Endothelial cell of umbilical vein (primary cell): ENCODE measurements around the gene SUMO4. TPM values are rescaled to one million over a fixed set of nuclear protein-coding genes. Genes with fewer than 3 reads are reported as not detected.

ENCODE experiments used
- BruUV-seq: library from RNA; stranded (reverse); fragments of 400-500 nt; replicated peaks from 2 replicates; lab custom pipeline; 2021; lab: Mats Ljungman, UMichigan
- CTCF ChIA-PET: fragments of 300-600, 350-600 bp; sonication (Branson Sonifier 250); formaldehyde crosslinking; loops from one replicate; lab custom pipeline; 2021; ENCODE audit warnings: antibody characterized with exemption, inconsistent platforms; lab: Charles Lee
- POLR2A ChIA-PET: fragments of 300-600, 350-600 bp; sonication (Branson Sonifier 250); formaldehyde crosslinking; loops from one replicate; lab custom pipeline; 2021; ENCODE audit warnings: antibody characterized with exemption, inconsistent platforms; lab: Charles Lee
- DNase-seq: peaks from one replicate; pipeline ENCODE4 v3.0.0-alpha.2; 2011; ENCODE audit warnings: low read depth, low spot score
- FAIRE-seq: peaks from 2 replicates; lab custom pipeline; 2011; peaks lifted over from hg19 to GRCh38; lab: Jason Lieb, UNC
- H2AFZ ChIP-seq: 2 replicates; pipeline ENCODE4 v1.6.0; 2012; ENCODE audit warnings: low read depth, low read length, control low read depth, inconsistent platforms
- H3K27ac ChIP-seq: 2 replicates; pipeline ENCODE4 v1.5.1; 2011; ENCODE audit warnings: low read depth, mild to moderate bottlenecking, control low read depth, low read length, moderate library complexity; ENCODE audit not compliant: insufficient read depth
- H3K27me3 ChIP-seq, 2 experiments: 2 replicates each; pipeline versions ENCODE4 v1.6.0 to v1.6.1; 2011; ENCODE audit warnings: low read length in 2 of 2, mixed read lengths in 1 of 2; ENCODE audit not compliant: control insufficient read depth in 2 of 2, insufficient read depth in 2 of 2
- H3K36me3 ChIP-seq, 2 experiments: 2 replicates in 1 of 2; 3 replicates in 1 of 2; pipeline ENCODE4 v1.5.1; 2011; ENCODE audit warnings: low read length in 2 of 2, mild to moderate bottlenecking in 1 of 2, moderate library complexity in 1 of 2; ENCODE audit not compliant: control insufficient read depth in 2 of 2, insufficient read depth in 2 of 2; ENCODE audit errors: extremely low read depth in 1 of 2
- H3K4me1 ChIP-seq: 3 replicates; pipeline ENCODE4 v1.5.1; 2011; ENCODE audit warnings: mild to moderate bottlenecking, low read length; ENCODE audit not compliant: control insufficient read depth, insufficient read depth; ENCODE audit errors: extremely low read depth
- H3K4me2 ChIP-seq: 2 replicates; pipeline ENCODE4 v1.6.1; 2011; ENCODE audit warnings: low read length, control low read depth, mixed read lengths; ENCODE audit not compliant: insufficient read depth
- H3K4me3 ChIP-seq, 3 experiments: fragments of 200-600 bp in 1 of 3; sonication (generic), shearing (Covaris generic) in 1 of 3; replicated peaks in 1 of 3; 2 replicates each; pipeline ENCODE4 v1.5.1; 2011 to 2016; ENCODE audit warnings: control low read depth in 3 of 3, low read length in 3 of 3, mild to moderate bottlenecking in 2 of 3, inconsistent platforms in 1 of 3, low read depth in 1 of 3, moderate library complexity in 1 of 3; ENCODE audit not compliant: insufficient read depth in 1 of 3
- H3K79me2 ChIP-seq: 2 replicates; pipeline ENCODE4 v1.6.0; 2012; ENCODE audit warnings: low read length, inconsistent platforms; ENCODE audit not compliant: control insufficient read depth, insufficient read depth
- H3K9ac ChIP-seq: replicated peaks from 2 replicates; pipeline ENCODE3; 2011; ENCODE audit warnings: low read length, control low read depth; ENCODE audit not compliant: insufficient read depth; ENCODE audit errors: extremely low read depth
- H3K9me1 ChIP-seq: replicated peaks from 3 replicates; pipeline ENCODE4 v1.6.0; 2011; ENCODE audit warnings: mild to moderate bottlenecking, low read length; ENCODE audit not compliant: control insufficient read depth, insufficient read depth; ENCODE audit errors: extremely low read depth
- H3K9me3 ChIP-seq: replicated peaks from 2 replicates; pipeline ENCODE4 v1.5.1; 2012; ENCODE audit warnings: low read length, inconsistent platforms; ENCODE audit not compliant: control insufficient read depth, insufficient read depth
- H4K20me1 ChIP-seq: replicated peaks from 2 replicates; pipeline ENCODE3; 2011; ENCODE audit warnings: mild to moderate bottlenecking, low read length; ENCODE audit not compliant: control insufficient read depth, insufficient read depth; ENCODE audit errors: extremely low read depth
- EZH2 ChIP-seq: IDR thresholded peaks from 2 replicates; pipeline ENCODE4 v1.6.1; 2012; ENCODE audit warnings: borderline replicate concordance, low read depth, mild to moderate bottlenecking, moderate library complexity, low read length, inconsistent platforms; ENCODE audit not compliant: severe bottlenecking
- FOS ChIP-seq: IDR thresholded peaks from 2 replicates; pipeline ENCODE4 v1.6.1; 2011; ENCODE audit warnings: mild to moderate bottlenecking, low read length, moderate library complexity, borderline replicate concordance; ENCODE audit not compliant: insufficient read depth
- GATA2 ChIP-seq: IDR thresholded peaks from 2 replicates; pipeline ENCODE4 v1.7.0; 2011; ENCODE audit warnings: low read depth, mild to moderate bottlenecking, moderate library complexity, mixed read lengths, low read length; ENCODE audit not compliant: insufficient read length, insufficient read depth
- JUN ChIP-seq: IDR thresholded peaks from 2 replicates; pipeline ENCODE4 v1.6.1; 2011; ENCODE audit warnings: borderline replicate concordance, low read depth; ENCODE audit not compliant: insufficient read length, insufficient read depth
- MYC ChIP-seq: IDR thresholded peaks from one replicate; pipeline ENCODE4 v1.6.1; 2011; ENCODE audit warnings: mild to moderate bottlenecking, low read depth, low read length
- POLR2A ChIP-seq: IDR thresholded peaks from 2 replicates; pipeline ENCODE4 v1.6.1; 2012; ENCODE audit warnings: low read depth, mild to moderate bottlenecking, control low read depth, low read length
- POLR2AphosphoS5 ChIP-seq: IDR thresholded peaks from 2 replicates; pipeline ENCODE4 v1.6.1; 2012; ENCODE audit warnings: low read depth, mild to moderate bottlenecking, control low read depth, low read length, moderate library complexity; ENCODE audit not compliant: insufficient read depth
- dilution Hi-C: fragments of 300-500 bp; cut with MboI; formaldehyde crosslinking; loops from one replicate; pipeline ENCODE4 v1.15.0; 2019; ENCODE audit warnings: low sequenced_read_pairs; ENCODE audit not compliant: extremely low pct_ligation_motif_present
- intact Hi-C: fragments of 100-400 bp; cut with micrococcal nuclease; formaldehyde crosslinking; loops from one replicate; pipeline ENCODE4 v1.10.0; 2022
- polyA plus RNA-seq, 4 experiments: library from polyadenylated mRNA; depleted of rRNA in 3 of 4; stranded (reverse) in 3 of 4; unstranded in 1 of 4; fragments of >200 nt; gene quantifications; 2 replicates each; pipeline versions ENCODE4 v1.2.1 to v1.2.3, GENCODE V29; 2011 to 2012; ENCODE audit warnings: missing spikeins in 1 of 4
- total RNA-seq: library from RNA; stranded (reverse); gene quantifications from 2 replicates; pipeline ENCODE4 v1.2.3, GENCODE V29; 2021
- TF ChIP-seq, protein P1 (sequence below): IDR thresholded peaks from 2 replicates; pipeline ENCODE4 v1.6.1; 2011; ENCODE audit not compliant: insufficient read depth, insufficient read length
- TF ChIP-seq, protein P2 (sequence below), 2 donors: IDR thresholded peaks; 1 replicate in 1 of 2; 2 replicates in 1 of 2; pipeline ENCODE4 v1.5.1; 2011; ENCODE audit warnings: low read length in 2 of 2, mild to moderate bottlenecking in 2 of 2, moderate library complexity in 2 of 2, control low read depth in 1 of 2, inconsistent platforms in 1 of 2, low read depth in 1 of 2; ENCODE audit not compliant: insufficient read depth in 1 of 2; ENCODE audit errors: extremely low read depth in 1 of 2

The SUMO4 gene
- total and polyA plus RNA-seq, 2 donors (not counting 3 experiments of a cell fraction or from before 2014, with no cell fraction given), result 0.10 to 2.6 TPM

DNA sequence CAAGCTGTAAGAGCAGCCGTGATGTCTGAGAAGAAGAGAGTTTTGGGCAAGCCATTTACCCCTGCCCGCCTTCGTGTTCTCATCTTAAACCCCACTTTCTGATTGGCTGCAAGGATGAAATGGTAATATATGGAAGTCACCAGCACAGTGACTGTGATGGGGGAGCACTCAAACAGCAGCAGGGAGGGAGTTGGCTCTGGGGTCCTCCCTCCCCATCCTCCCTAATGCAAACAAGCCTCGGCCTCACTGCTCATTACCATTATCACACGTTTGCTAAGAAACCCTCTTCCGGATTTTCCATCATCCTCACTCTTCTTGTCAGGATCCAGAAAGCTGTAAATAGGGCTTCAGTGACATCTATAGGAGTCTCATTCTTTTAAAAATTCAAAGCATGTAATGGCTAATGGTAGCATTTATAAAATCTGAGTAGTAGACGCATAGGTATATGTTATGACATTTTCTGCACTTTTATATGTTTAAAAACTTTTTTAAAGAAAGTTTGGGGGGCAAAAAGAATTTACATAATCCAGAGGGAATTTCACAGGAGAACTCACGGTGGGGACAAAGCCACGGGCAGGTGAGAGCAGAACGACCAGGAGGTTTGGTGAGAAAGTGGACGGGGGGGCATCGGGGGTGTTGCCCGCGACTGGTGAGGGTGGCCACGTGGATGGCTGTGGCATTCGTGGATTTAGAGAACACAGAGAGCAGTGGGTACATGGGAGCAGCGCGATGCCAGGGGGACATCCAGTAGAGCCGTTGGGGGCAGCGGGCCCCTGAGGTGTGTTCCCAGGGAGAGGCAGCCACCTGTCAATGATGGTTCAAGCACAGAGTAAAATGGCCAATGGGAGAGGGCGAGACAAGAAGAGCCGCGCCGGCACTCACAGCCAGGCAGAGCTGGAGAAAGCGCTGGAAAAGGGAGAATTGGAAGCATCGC is 29.6 kb downstream of the SUMO4 start:
- CTCF ChIA-PET, result interaction anchor here (0.6 to 7.3 kb wide), 7 partner anchors 11 to 402 kb away, joined by 3 to 204 read pairs (median 15); no protein-coding TSS in a partner anchor
- DNase-seq (no peak), FAIRE-seq (no peak)
- no peaks in the 10 kb centered on the region for H3K36me3 ChIP-seq
- H3K9me1 ChIP-seq, result no peaks in the 10 kb centered on the region
- no peak overlapping the region for H3K4me2 ChIP-seq
- no peaks in the 10 kb centered on the region for H3K9me3 ChIP-seq
- no peak overlapping the region for H3K9ac ChIP-seq
- no peaks in the 10 kb centered on the region for H4K20me1 ChIP-seq
- H3K4me1 ChIP-seq, result no peaks in the 10 kb centered on the region
- POLR2A ChIA-PET, result no interaction called here
- peaks cover 0 to 2% of the 10 kb centered on the region in 2 experiments for H3K27me3 ChIP-seq
- intact Hi-C loops, result no loop called here
- no peak overlapping the region for H2AFZ ChIP-seq
- H3K27ac ChIP-seq, result no peak overlapping the region
- dilution Hi-C loops, result no loop called here
- BruUV-seq, result no TSS peak
- H3K4me3 ChIP-seq, result no peak overlapping the region
- TF ChIP-seq JUN (no peak), GATA2 (no peak), POLR2A (no peak), FOS (no peak), MYC (no peak), POLR2AphosphoS5 (no peak), EZH2 (no peak)
- TF ChIP-seq, protein P1, sequence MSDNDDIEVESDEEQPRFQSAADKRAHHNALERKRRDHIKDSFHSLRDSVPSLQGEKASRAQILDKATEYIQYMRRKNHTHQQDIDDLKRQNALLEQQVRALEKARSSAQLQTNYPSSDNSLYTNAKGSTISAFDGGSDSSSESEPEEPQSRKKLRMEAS, result no peak
- TF ChIP-seq, protein P2, sequence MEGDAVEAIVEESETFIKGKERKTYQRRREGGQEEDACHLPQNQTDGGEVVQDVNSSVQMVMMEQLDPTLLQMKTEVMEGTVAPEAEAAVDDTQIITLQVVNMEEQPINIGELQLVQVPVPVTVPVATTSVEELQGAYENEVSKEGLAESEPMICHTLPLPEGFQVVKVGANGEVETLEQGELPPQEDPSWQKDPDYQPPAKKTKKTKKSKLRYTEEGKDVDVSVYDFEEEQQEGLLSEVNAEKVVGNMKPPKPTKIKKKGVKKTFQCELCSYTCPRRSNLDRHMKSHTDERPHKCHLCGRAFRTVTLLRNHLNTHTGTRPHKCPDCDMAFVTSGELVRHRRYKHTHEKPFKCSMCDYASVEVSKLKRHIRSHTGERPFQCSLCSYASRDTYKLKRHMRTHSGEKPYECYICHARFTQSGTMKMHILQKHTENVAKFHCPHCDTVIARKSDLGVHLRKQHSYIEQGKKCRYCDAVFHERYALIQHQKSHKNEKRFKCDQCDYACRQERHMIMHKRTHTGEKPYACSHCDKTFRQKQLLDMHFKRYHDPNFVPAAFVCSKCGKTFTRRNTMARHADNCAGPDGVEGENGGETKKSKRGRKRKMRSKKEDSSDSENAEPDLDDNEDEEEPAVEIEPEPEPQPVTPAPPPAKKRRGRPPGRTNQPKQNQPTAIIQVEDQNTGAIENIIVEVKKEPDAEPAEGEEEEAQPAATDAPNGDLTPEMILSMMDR (IDR thresholded peaks at IDR 0.05; ENCODE audit: extremely low read depth in 1 of 2, insufficient read depth in 1 of 2, low read depth in 1 of 2, low read length in 2 of 2), result no peak
- no peaks in the 10 kb centered on the region for H3K79me2 ChIP-seq
